ENCODE measurements around the gene AFMID. TPM values are rescaled to one million over a fixed set of nuclear protein-coding genes. Genes with fewer than 3 reads are reported as not detected.

Gene AFMID
- total RNA-seq, 4 donors from 2014 or later = 11.7 to 14.3 (median 12.1) TPM

DNA sequence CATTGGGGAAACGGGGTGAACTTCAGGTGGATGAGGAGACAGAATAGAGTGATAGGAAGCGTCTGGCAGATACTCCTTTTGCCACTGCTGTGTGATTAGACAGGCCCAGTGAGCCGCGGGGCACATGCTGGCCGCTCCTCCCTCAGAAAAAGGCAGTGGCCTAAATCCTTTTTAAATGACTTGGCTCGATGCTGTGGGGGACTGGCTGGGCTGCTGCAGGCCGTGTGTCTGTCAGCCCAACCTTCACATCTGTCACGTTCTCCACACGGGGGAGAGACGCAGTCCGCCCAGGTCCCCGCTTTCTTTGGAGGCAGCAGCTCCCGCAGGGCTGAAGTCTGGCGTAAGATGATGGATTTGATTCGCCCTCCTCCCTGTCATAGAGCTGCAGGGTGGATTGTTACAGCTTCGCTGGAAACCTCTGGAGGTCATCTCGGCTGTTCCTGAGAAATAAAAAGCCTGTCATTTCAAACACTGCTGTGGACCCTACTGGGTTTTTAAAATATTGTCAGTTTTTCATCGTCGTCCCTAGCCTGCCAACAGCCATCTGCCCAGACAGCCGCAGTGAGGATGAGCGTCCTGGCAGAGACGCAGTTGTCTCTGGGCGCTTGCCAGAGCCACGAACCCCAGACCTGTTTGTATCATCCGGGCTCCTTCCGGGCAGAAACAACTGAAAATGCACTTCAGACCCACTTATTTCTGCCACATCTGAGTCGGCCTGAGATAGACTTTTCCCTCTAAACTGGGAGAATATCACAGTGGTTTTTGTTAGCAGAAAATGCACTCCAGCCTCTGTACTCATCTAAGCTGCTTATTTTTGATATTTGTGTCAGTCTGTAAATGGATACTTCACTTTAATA is 37.3 kb downstream of the AFMID start:
- Histone ChIP-seq H3K36me3 (no peaks in the 10 kb centered on the region), H3K27me3 (peaks cover 4 to 8% (median 4%) of the 10 kb centered on the region in 3 donors), H3K4me1 (peaks cover 3 to 6% of the 10 kb centered on the region in 2 donors), H3K4me3 (no peak overlapping the region), H3K27ac (no peak overlapping the region), H3K9me3 (no peaks in the 10 kb centered on the region)
- in situ Hi-C loops (cut with MboI; ENCODE audit: low sequenced_read_pairs in 4 of 4) (no loop called here), intact Hi-C loops (cut with DNase I; ENCODE audit: low total_unique reads) (no loop called here)
- no peak for DNase-seq
- TF ChIP-seq POLR2A (IDR thresholded peaks at IDR 0.05) = no peak
- TF ChIP-seq, protein P1, sequence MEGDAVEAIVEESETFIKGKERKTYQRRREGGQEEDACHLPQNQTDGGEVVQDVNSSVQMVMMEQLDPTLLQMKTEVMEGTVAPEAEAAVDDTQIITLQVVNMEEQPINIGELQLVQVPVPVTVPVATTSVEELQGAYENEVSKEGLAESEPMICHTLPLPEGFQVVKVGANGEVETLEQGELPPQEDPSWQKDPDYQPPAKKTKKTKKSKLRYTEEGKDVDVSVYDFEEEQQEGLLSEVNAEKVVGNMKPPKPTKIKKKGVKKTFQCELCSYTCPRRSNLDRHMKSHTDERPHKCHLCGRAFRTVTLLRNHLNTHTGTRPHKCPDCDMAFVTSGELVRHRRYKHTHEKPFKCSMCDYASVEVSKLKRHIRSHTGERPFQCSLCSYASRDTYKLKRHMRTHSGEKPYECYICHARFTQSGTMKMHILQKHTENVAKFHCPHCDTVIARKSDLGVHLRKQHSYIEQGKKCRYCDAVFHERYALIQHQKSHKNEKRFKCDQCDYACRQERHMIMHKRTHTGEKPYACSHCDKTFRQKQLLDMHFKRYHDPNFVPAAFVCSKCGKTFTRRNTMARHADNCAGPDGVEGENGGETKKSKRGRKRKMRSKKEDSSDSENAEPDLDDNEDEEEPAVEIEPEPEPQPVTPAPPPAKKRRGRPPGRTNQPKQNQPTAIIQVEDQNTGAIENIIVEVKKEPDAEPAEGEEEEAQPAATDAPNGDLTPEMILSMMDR (IDR thresholded peaks at IDR 0.05 in 4 of 5, conservative IDR thresholded peaks at IDR 0.05 in 1 of 5) = no peak
- no peak for ATAC-seq

DNA sequence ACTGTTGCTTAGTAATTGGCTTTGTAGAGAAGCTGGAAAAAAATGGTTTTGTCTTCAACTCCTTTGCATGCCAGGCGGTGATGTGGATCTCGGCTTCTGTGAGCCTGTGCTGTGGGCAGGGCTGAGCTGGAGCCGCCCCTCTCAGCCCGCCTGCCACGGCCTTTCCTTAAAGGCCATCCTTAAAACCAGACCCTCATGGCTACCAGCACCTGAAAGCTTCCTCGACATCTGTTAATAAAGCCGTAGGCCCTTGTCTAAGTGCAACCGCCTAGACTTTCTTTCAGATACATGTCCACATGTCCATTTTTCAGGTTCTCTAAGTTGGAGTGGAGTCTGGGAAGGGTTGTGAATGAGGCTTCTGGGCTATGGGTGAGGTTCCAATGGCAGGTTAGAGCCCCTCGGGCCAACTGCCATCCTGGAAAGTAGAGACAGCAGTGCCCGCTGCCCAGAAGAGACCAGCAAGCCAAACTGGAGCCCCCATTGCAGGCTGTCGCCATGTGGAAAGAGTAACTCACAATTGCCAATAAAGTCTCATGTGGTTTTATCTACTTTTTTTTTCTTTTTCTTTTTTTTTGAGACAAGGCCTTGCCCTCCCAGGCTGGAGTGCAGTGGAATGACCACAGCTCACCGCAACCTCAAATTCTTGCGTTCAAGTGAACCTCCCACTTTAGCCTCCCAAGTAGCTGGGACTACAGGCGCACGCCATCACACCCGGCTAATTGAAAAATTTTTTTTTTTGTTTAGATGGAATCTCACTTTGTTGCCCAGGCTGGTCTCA is 38.1 kb downstream of the AFMID start:
- Histone ChIP-seq H3K4me1 (peaks cover 3 to 6% of the 10 kb centered on the region in 2 donors), H3K9me3 (no peaks in the 10 kb centered on the region), H3K36me3 (no peaks in the 10 kb centered on the region), H3K27me3 (peaks cover 4 to 8% (median 8%) of the 10 kb centered on the region in 3 donors), H3K4me3 (no peak overlapping the region), H3K27ac (no peak overlapping the region)
- DNase-seq = no peak
- in situ Hi-C loops (cut with MboI; ENCODE audit: low sequenced_read_pairs in 4 of 4) (no loop called here), intact Hi-C loops (cut with DNase I; ENCODE audit: low total_unique reads) (no loop called here)
- ATAC-seq = no peak
- no peak for TF ChIP-seq POLR2A (IDR thresholded peaks at IDR 0.05)
- TF ChIP-seq, protein P1 (IDR thresholded peaks at IDR 0.05 in 4 of 5, conservative IDR thresholded peaks at IDR 0.05 in 1 of 5) = no peak

DNA sequence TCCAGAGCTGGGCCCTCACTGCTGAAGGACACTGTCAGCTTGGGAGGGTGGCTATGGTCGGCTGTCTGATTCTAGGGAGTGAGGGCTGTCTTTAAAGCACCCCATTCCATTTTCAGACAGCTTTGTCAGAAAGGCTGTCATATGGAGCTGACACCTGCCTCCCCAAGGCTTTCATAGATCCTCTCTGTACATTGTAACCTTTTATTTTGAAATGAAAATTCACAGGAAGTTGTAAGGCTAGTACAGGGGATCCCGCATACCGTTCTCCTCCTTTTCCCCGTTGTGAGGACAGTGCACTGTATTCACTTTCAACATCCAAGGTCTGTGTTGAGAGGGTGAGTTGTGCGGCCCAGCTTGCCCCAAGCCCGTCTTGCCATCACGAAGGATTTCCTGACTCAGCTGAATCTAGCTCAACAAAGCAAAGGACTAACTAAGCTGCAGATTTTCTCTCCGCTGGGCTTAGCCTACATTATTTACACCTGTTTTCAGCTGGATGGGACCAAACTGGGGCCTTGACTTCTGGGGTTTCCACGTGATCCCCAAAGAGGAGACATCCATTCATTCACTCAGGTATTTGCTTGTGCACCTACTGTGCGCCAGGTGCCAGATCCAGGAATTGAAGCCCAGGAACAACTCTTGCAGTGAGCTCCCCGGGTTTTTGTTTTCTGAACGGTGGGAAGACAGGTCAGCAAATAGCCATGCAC is 39.0 kb downstream of the AFMID start:
- no peak for DNase-seq
- in situ Hi-C loops (cut with MboI; ENCODE audit: low sequenced_read_pairs in 4 of 4) = no loop called here

DNA sequence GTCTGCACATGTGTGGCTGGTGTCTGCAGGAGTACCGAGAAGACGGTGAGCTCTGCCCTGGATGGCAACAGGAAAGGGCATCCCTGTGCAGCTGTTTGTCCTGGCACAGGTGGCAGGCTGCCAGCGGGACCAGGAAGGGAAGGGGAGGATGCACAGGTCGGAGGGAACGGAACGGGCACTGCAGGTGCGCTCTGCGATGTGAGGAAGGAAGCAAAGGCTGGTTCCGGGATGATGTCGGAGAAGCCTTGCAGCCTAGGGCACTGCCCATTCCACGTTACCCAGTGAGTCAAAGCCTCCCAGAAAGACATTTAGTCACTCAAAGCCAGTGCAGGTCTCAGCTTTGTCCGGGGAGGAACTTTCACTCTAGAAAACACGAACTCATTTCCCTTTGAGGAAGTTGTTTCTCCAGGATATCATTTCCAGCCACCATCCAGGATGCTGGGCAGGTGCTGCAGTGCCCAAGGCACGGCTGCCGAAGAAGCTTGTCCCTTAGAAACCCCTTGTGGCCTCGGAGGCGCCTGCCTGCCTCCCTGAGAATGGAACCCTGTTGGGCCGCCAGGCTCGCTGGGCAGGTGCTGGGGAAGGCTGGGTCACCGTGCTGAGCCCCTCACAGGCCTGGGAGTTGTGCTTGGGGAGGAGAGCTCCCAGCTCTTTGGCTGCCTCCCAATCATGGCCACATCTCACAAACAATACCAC is 39.7 kb downstream of the AFMID start:
- Histone ChIP-seq H3K4me1 (peaks cover 3 to 6% of the 10 kb centered on the region in 2 donors), H3K4me3 (no peak overlapping the region), H3K9me3 (no peaks in the 10 kb centered on the region), H3K27me3 (peaks cover 14 to 22% (median 21%) of the 10 kb centered on the region in 3 donors), H3K27ac (no peak overlapping the region), H3K36me3 (no peaks in the 10 kb centered on the region)
- intact Hi-C loops (cut with DNase I; ENCODE audit: low total_unique reads) = no loop called here
- DNase-seq (no peak), ATAC-seq (no peak)
- in situ Hi-C loops (cut with MboI; ENCODE audit: low sequenced_read_pairs in 4 of 4) = no loop called here
- no peak for TF ChIP-seq POLR2A (IDR thresholded peaks at IDR 0.05)
- TF ChIP-seq, protein P1 (IDR thresholded peaks at IDR 0.05 in 4 of 5, conservative IDR thresholded peaks at IDR 0.05 in 1 of 5) = no peak

More for the DNA sequence above, 39.0 kb downstream of the AFMID start:
- H3K27ac ChIP-seq = no peak overlapping the region
- intact Hi-C loops (cut with DNase I; ENCODE audit: low total_unique reads) = no loop called here
- no peak for TF ChIP-seq POLR2A (IDR thresholded peaks at IDR 0.05)
- TF ChIP-seq, protein P1 (IDR thresholded peaks at IDR 0.05 in 4 of 5, conservative IDR thresholded peaks at IDR 0.05 in 1 of 5) = no peak
- peaks cover 9 to 17% (median 17%) of the 10 kb centered on the region in 3 donors for H3K27me3 ChIP-seq
- peaks cover 3 to 6% of the 10 kb centered on the region in 2 donors for H3K4me1 ChIP-seq
- H3K9me3 ChIP-seq = no peaks in the 10 kb centered on the region
- no peak overlapping the region for H3K4me3 ChIP-seq
- no peaks in the 10 kb centered on the region for H3K36me3 ChIP-seq
- ATAC-seq = no peak
